Measurements from ENCODE around the gene MYMX.
A peak's percentile ranks its signal among the peaks of the same experiment; 100 is the strongest.

MYMX gene

GRCh38 chr6:44232676-44233566 lies 16.2 kb downstream of the MYMX start:
- DNase-seq (ENCODE audit: low spot score) = no peak

GRCh38 chr6:44233567-44234100 lies 16.9 kb downstream of the MYMX start:
- DNase-seq (ENCODE audit: low spot score) = no peak

GRCh38 chr6:44234101-44235025 lies 17.6 kb downstream of the MYMX start:
- peak; percentile 91 for DNase-seq (ENCODE audit: low spot score)

GRCh38 chr6:44235269-44235668 lies 18.5 kb downstream of the MYMX start:
- DNase-seq (ENCODE audit: low spot score) = no peak

GRCh38 chr6:44235891-44236516 lies 19.3 kb downstream of the MYMX start:
- DNase-seq (ENCODE audit: low spot score) = no peak

- peak; percentile 77 for DNase-seq (ENCODE audit: low spot score)
These were observed 20.5 kb downstream of the MYMX start for GRCh38 chr6:44237021-44237812.

DNA sequence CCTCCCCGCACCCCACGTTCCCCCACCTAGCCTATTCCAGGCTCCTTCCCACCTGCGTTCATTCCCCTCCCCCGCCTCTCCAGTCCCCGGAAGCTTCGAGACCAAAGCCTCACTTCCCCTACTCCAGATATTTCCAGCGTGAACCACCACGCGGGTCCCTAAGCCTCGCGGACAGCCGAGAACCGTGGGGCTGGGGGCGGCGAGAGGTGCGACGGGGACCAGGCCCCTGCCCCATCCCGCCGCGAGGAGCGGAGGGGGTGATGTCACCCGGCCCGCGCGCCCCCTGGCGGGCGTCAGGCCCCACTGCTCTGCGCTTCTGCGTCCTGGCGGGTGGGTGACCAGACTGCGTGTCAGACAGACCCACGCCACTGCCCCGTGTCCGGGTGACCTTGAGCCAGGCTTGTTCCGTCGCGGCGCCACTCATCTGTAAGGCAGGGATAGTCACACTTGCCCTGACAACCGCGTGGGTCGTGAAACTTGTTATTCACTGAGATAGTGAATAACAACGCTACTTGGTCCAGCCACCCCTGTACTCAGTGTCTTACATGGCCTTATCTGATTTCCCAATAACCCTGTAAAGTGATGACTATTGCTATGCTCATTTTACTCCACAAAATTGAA lies 21.2 kb downstream of the MYMX start:
- DNase-seq (ENCODE audit: low spot score) = peak; percentile 83

DNA sequence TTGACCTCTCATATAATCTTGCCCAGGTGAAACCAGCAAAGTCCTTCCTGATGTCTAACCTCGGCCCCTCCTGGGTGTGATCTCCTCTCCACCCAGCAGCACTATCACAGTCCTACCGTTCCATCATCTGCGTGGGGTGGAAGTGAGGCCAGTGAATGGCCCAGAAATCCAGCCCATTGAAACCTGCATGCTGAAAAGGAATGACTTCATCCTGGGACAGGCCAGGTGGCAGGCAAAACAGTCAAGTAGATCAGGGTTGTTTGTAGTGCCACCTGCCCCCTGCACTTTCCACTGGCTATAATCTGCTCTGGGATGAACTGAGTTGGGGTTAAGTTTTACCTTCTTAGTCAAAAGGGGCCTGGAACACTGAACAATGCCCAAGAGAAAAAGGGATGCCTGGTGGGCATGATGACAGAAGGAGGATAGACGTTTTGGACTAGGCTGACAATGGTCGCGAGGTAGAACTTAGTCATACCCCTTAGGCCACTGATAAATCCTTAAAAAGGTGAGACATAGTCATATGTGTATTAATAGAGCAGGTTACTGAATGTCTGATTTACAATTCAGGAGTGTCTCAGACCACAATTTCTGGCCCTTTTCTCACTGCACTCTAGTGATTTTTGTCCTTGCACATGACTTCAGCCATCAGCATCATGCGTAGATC lies 22.1 kb downstream of the MYMX start:
- DNase-seq (ENCODE audit: low spot score) = no peak

GRCh38 chr6:44243345-44243744 lies 26.6 kb downstream of the MYMX start:
- DNase-seq (ENCODE audit: low spot score) = no peak

- DNase-seq (ENCODE audit: low spot score) = no peak
These were observed 28.7 kb downstream of the MYMX start for GRCh38 chr6:44245391-44245911.

GRCh38 chr6:44245912-44246662 lies 29.4 kb downstream of the MYMX start:
- DNase-seq (ENCODE audit: low spot score) = peak; percentile 76

- peak; percentile 96 for DNase-seq (ENCODE audit: low spot score)
These were observed 30.1 kb downstream of the MYMX start, which contains the start of gene HSP90AB1 for GRCh38 chr6:44246663-44247337. Gene HSP90AB1, plus strand, starts transcription at chr6:44247101. Its CDS starts 1,529 bp downstream, at chr6:44248630.

- DNase-seq (ENCODE audit: low spot score) = peak; percentile 79
These were observed 30.9 kb downstream of the MYMX start for GRCh38 chr6:44247338-44248302.

DNA sequence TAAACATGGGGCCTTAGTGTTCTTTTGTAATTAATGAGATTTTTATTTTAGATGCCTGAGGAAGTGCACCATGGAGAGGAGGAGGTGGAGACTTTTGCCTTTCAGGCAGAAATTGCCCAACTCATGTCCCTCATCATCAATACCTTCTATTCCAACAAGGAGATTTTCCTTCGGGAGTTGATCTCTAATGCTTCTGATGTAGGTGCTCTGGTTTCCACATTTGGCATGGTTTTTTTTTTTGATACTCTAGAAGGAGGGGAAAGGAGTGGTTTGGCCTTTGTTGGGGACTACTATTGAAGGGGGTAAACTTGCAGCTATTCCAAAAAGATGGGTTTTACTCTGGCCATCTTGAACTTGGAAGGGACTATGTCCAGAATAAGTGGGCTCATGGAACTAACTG lies 31.9 kb downstream of the MYMX start:
- no peak for DNase-seq (ENCODE audit: low spot score)

GRCh38 chr6:44249082-44249748 lies 32.5 kb downstream of the MYMX start:
- no peak for DNase-seq (ENCODE audit: low spot score)

GRCh38 chr6:44250067-44250717 lies 33.5 kb downstream of the MYMX start:
- DNase-seq (ENCODE audit: low spot score) = no peak
